Fibroblast of pulmonary artery (primary cell): ENCODE measurements around the gene ACO2.
A peak's percentile ranks its signal among the peaks of the same experiment; 100 is the strongest.

ENCODE experiments used
- DNase-seq: peaks from one replicate; pipeline ENCODE4 v3.0.0-alpha.2; 2010; ENCODE audit warnings: low read depth
- H3K4me3 ChIP-seq: replicated peaks from 2 replicates; pipeline ENCODE4 v1.5.1; 2011; ENCODE audit warnings: low read depth, mild to moderate bottlenecking, control low read depth, low read length, moderate library complexity
- CTCF ChIP-seq: IDR thresholded peaks from 2 replicates; pipeline ENCODE4 v1.5.1; 2011; ENCODE audit warnings: mild to moderate bottlenecking, control low read depth, low read length, inconsistent platforms; ENCODE audit errors: missing control alignments

ACO2 gene

DNA sequence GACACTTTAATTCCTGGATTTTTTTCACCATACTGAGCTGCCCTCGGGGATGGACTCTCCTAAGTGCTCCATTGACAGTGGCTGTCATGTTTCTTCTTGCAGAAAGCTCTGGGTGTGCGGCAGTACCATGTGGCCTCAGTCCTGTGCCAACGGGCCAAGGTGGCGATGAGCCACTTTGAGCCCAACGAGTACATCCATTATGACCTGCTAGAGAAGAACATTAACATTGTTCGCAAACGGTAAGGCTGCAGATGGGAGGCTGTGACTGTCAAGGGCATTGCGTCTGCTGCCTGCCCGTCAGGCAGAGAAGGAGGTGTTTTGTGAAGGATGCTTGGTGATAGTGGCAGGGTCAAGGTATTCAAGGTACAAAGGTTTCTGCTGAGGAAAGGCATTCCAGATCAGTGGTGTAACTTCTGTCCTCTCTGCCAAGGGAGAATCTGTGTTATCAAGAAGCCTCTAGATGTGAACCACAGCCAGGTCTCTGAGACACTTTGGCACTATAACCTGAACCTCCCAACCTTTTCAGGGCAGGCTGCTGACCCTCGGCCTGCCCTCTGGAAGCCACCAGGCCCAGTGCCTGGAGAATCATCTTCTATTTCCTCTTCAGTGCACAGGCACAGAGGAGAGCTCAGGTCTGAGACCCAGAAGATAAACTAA is 30.8 kb downstream of the ACO2 start:
- TF ChIP-seq CTCF, result no peak
- H3K4me3 ChIP-seq, result no peak overlapping the region
- DNase-seq, result no peak

- DNase-seq, result no peak
These were observed 31.4 kb downstream of the ACO2 start for GRCh38 chr22:41500303-41500702.

DNA sequence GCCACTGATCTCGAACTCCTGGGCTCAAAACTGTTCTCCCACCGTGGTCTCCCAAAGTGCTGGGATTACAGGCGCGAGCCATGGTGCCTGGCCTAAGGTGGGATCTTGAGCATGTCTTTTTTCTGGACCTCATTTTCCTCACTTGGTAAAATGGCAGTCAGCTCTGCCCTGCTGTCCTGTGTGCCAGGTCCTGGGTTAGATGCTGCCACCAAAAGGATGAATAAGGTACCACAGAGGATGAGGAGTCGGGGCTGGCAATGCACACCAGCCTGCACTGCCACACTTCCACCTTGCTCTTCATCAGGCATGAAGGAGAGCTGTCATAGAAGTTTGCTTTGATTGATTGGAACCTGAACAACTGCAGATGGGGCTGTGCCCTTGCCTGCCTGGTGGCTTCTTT is 32.3 kb downstream of the ACO2 start:
- TF ChIP-seq CTCF, result peak; percentile 17
- DNase-seq, result no peak

More at GRCh38 chr22:41500303-41500702, 31.4 kb downstream of the ACO2 start:
- no peak overlapping the region for H3K4me3 ChIP-seq
- TF ChIP-seq CTCF, result no peak

GRCh38 chr22:41504397-41504796 is 35.5 kb downstream of the ACO2 start:
- no peak for DNase-seq
- TF ChIP-seq CTCF, result no peak
- H3K4me3 ChIP-seq, result no peak overlapping the region

More for the DNA sequence above, 32.3 kb downstream of the ACO2 start:
- no peak overlapping the region for H3K4me3 ChIP-seq

DNA sequence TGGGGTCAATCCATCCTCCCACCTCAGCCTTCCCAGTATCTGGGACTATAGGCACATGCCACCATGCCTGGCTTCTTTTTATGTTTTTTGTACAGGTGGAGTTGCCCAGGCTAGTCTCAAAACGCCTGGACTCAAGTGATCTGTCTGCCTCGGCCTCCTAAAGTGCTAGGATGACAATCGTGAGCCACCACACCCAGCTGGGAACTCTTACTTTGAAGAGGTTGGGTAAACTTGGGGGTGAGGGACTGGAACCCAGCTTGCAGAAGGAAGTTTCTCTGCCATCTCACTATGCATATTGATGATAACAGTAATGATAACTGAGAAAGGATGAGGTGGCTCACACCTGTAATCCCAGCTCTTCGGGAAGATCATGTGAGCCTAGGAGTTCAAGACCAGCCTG is 35.9 kb downstream of the ACO2 start:
- TF ChIP-seq CTCF, result no peak
- no peak for DNase-seq
- H3K4me3 ChIP-seq, result no peak overlapping the region

DNA sequence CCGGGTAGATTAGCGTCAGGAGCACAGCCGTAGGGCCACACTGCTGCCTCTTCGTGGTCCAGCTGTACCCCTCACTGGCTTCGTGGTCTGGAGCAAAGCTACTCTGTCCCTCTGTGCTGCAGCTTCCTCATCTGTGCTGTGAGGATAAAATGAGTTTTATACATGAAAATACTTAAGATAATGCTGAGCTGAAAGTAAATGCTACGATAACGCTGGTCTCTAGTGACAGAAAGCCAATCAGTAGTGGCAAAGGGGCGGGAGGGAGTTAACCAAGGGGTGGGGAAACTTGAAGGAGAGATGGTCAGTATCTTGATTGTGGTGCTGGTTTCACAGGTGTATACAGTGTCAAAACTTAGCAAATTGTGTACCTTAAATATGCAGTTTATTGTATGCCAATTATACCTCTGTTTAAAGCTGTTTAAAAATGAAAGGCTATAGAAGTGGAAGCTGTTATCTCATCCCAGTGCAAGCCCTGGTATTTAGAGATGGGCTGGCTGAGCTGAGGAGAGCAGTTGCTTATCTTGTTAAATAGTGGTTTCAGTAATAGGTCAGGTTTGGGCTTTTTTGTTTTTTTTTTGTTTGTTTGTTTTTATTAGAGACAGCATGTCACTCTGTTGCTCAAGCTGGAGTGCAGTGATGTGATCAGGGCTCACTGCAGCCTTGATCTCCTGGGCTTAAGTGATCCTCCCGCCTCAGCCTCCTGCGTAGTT is 36.7 kb downstream of the ACO2 start:
- DNase-seq, result no peak
- H3K4me3 ChIP-seq, result no peak overlapping the region
- TF ChIP-seq CTCF, result no peak
